Calu3 (cell line): ENCODE data around the gene SLC17A1. TPM values are rescaled to one million over a fixed set of nuclear protein-coding genes. Genes with fewer than 3 reads are reported as not detected.

Experiments used
- BruUV-seq: library from RNA; stranded (reverse); fragments of 400-500 nt; replicated peaks from 2 replicates; lab custom pipeline; 2021; lab: Mats Ljungman, UMichigan
- CTCF ChIA-PET: fragments of 300-600 bp; sonication (Branson Sonifier 250); formaldehyde crosslinking; loops from one replicate; lab custom pipeline; 2022; ENCODE audit warnings: antibody characterized with exemption; lab: Charles Lee
- DNase-seq: peaks from one replicate; pipeline ENCODE4 v3.0.0; 2022
- H3K27ac Mint-ChIP-seq: one replicate; pipeline ENCODE4 v1.8.0; 2022; ENCODE audit warnings: mixed read lengths; ENCODE audit not compliant: unreplicated experiment
- H3K27me3 Mint-ChIP-seq: one replicate; pipeline ENCODE4 v1.8.0; 2022; ENCODE audit warnings: mixed read lengths; ENCODE audit not compliant: unreplicated experiment
- H3K36me3 Mint-ChIP-seq: one replicate; pipeline ENCODE4 v1.8.0; 2022; ENCODE audit warnings: mild to moderate bottlenecking, moderate library complexity, mixed read lengths; ENCODE audit not compliant: insufficient read depth, unreplicated experiment
- H3K4me1 Mint-ChIP-seq: one replicate; pipeline ENCODE4 v1.8.0; 2022; ENCODE audit warnings: mild to moderate bottlenecking, low read depth, mixed read lengths; ENCODE audit not compliant: unreplicated experiment
- H3K4me3 Mint-ChIP-seq: one replicate; pipeline ENCODE4 v1.8.0; 2022; ENCODE audit warnings: mild to moderate bottlenecking, low read depth, moderate library complexity, mixed read lengths; ENCODE audit not compliant: unreplicated experiment
- H3K9me3 Mint-ChIP-seq: one replicate; pipeline ENCODE4 v1.8.0; 2022; ENCODE audit warnings: low read depth, mixed read lengths; ENCODE audit not compliant: unreplicated experiment
- CTCF ChIP-seq: fragments of 200-600 bp; IDR thresholded peaks from one replicate; pipeline ENCODE4 v1.8.0; 2022; ENCODE audit warnings: antibody characterized with exemption; ENCODE audit not compliant: unreplicated experiment
- intact Hi-C: fragments of 100-400 bp; cut with micrococcal nuclease; formaldehyde crosslinking; loops from one replicate; pipeline ENCODE4 v1.10.0; 2022; ENCODE audit not compliant: unreplicated experiment
- total RNA-seq: library from RNA; stranded (reverse); gene quantifications from 2 replicates; pipeline ENCODE4 v1.2.3, GENCODE V29; 2022

The SLC17A1 gene
- total RNA-seq, 1 experiment from 2014 or later = not detected

- BruUV-seq = no TSS peak
- CTCF ChIA-PET = interaction anchor here (0.5 to 1.0 kb wide), 6 partner anchors 14 to 576 kb away, joined by 3 to 5 read pairs (median 3); partner anchors contain the start of gene SLC17A1
These were observed 44.2 kb upstream of the SLC17A1 start for GRCh38 chr6:25875926-25876602.

GRCh38 chr6:25875563-25875905 is 43.7 kb upstream of the SLC17A1 start:
- no peak overlapping the region for H3K4me3 Mint-ChIP-seq
- CTCF ChIA-PET = interaction anchor here (0.7 to 0.9 kb wide), 3 partner anchors 17 to 575 kb away, joined by 3 to 5 read pairs (median 3); partner anchors contain the start of gene SLC17A1
- TF ChIP-seq CTCF = no peak
- BruUV-seq = no TSS peak
- no peaks in the 10 kb centered on the region for H3K36me3 Mint-ChIP-seq
- DNase-seq = no peak
- H3K27me3 Mint-ChIP-seq = no peaks in the 10 kb centered on the region
- H3K27ac Mint-ChIP-seq = peak overlapping the region; percentile 34
- H3K4me1 Mint-ChIP-seq = peaks cover 31% of the 10 kb centered on the region
- intact Hi-C loops = loop anchor here (5.0 kb wide), 1 partner anchor 38 kb away; no protein-coding TSS in a partner anchor
- H3K9me3 Mint-ChIP-seq = no peaks in the 10 kb centered on the region

More at GRCh38 chr6:25875926-25876602, 44.2 kb upstream of the SLC17A1 start:
- intact Hi-C loops = loop anchor here (5.0 kb wide), 1 partner anchor 39 kb away; no protein-coding TSS in a partner anchor
- no peak for DNase-seq
- Mint-ChIP-seq H3K27me3 (no peaks in the 10 kb centered on the region), H3K36me3 (no peaks in the 10 kb centered on the region), H3K27ac (no peak overlapping the region), H3K9me3 (no peaks in the 10 kb centered on the region), H3K4me3 (no peak overlapping the region), H3K4me1 (peaks cover 31% of the 10 kb centered on the region)
- no peak for TF ChIP-seq CTCF

- BruUV-seq = no TSS peak
- H3K27me3 Mint-ChIP-seq = no peaks in the 10 kb centered on the region
- CTCF ChIA-PET = interaction anchor here (0.7 kb wide), 1 partner anchor 20 kb away, joined by 3 read pairs; no protein-coding TSS in a partner anchor
- no peaks in the 10 kb centered on the region for H3K9me3 Mint-ChIP-seq
- no peak overlapping the region for H3K4me3 Mint-ChIP-seq
- intact Hi-C loops = loop anchor here (5.0 kb wide), 1 partner anchor 38 kb away; no protein-coding TSS in a partner anchor
- no peak for DNase-seq
- H3K36me3 Mint-ChIP-seq = no peaks in the 10 kb centered on the region
- H3K4me1 Mint-ChIP-seq = peaks cover 31% of the 10 kb centered on the region
- peak overlapping the region; percentile 34 for H3K27ac Mint-ChIP-seq
- no peak for TF ChIP-seq CTCF
These were observed 43.1 kb upstream of the SLC17A1 start for GRCh38 chr6:25874822-25875562.

- CTCF ChIA-PET = no interaction called here
- no peak for TF ChIP-seq CTCF
These were observed 42.3 kb upstream of the SLC17A1 start, which contains the start of gene SLC17A3 for GRCh38 chr6:25874118-25874517. SLC17A3 (minus strand) TSS chr6:25874243; CDS start chr6:25868387, 5,856 bp downstream.

More at GRCh38 chr6:25874118-25874517, 42.3 kb upstream of the SLC17A1 start, which contains the start of gene SLC17A3:
- no peak within 1 kb of the TSS for H3K4me3 Mint-ChIP-seq
- peak; percentile 11 for DNase-seq
- intact Hi-C loops = no loop called here
- H3K9me3 Mint-ChIP-seq = no peaks in the 10 kb centered on the region
- H3K4me1 Mint-ChIP-seq = peaks cover 31% of the 10 kb centered on the region
- peak within 1 kb of the TSS; percentile 34 for H3K27ac Mint-ChIP-seq
- no peaks in the 10 kb centered on the region for H3K36me3 Mint-ChIP-seq
- no TSS peak for BruUV-seq
- no peaks in the 10 kb centered on the region for H3K27me3 Mint-ChIP-seq
